AG09319 (cell line): ENCODE data around the gene RAI1.
"Not testable (repeated sequence)": the region's sequence is repeated elsewhere in the genome, so short reads cannot be mapped to it uniquely, and the experiment has no call there.

ENCODE experiments used
- DNase-seq: peaks from one replicate; pipeline ENCODE4 v3.0.0-alpha.2; 2010; ENCODE audit warnings: low read depth; ENCODE audit errors: extremely low read depth
- CTCF ChIP-seq: IDR thresholded peaks from 2 replicates; pipeline ENCODE4 v1.5.1; 2011; ENCODE audit warnings: low read depth, mild to moderate bottlenecking, inconsistent platforms, low read length, moderate library complexity

Gene RAI1

GRCh38 chr17:17641621-17642409 is 39.4 kb upstream of the RAI1 start:
- peak; percentile 52 for DNase-seq
- peak; percentile 80 for TF ChIP-seq CTCF

GRCh38 chr17:17645148-17645547 is 36.1 kb upstream of the RAI1 start:
- not testable (repeated sequence) for DNase-seq

GRCh38 chr17:17645961-17646360 is 35.3 kb upstream of the RAI1 start:
- no peak for TF ChIP-seq CTCF
- DNase-seq: no peak

GRCh38 chr17:17647524-17648178 is 33.6 kb upstream of the RAI1 start:
- TF ChIP-seq CTCF: no peak
- DNase-seq: no peak

GRCh38 chr17:17648762-17649161 is 32.5 kb upstream of the RAI1 start:
- no peak for DNase-seq
- TF ChIP-seq CTCF: no peak

- DNase-seq: no peak
- TF ChIP-seq CTCF: no peak
These were observed 30.3 kb upstream of the RAI1 start for GRCh38 chr17:17650959-17651358.

GRCh38 chr17:17653343-17653742 is 27.9 kb upstream of the RAI1 start:
- TF ChIP-seq CTCF: no peak

GRCh38 chr17:17659340-17659739 is 21.9 kb upstream of the RAI1 start:
- no peak for DNase-seq
- no peak for TF ChIP-seq CTCF

More at GRCh38 chr17:17653343-17653742, 27.9 kb upstream of the RAI1 start:
- DNase-seq: no peak
